ENCODE results near the gene SEMA3F.

Gene SEMA3F

GRCh38 chr3:50210176-50210509 lies 55.0 kb downstream of the SEMA3F start:
- TF ChIP-seq CEBPB (IDR thresholded peaks at IDR 0.05): no peak
- no peak for TF ChIP-seq TAF1 (IDR thresholded peaks at IDR 0.05; ENCODE audit: low read depth)
- no peak for TF ChIP-seq ZBTB7A (IDR thresholded peaks at IDR 0.05; ENCODE audit: low read depth)
- no peak for TF ChIP-seq CREB1 (IDR thresholded peaks at IDR 0.05; ENCODE audit: low read depth)
- no peak for TF ChIP-seq REST (IDR thresholded peaks at IDR 0.05; ENCODE audit: low read depth)
- no peak for TF ChIP-seq TEAD4 (IDR thresholded peaks at IDR 0.05)
- TF ChIP-seq FOXM1 (IDR thresholded peaks at IDR 0.05; ENCODE audit: borderline replicate concordance, low read depth): no peak
- no peak for TF ChIP-seq EP300 (IDR thresholded peaks at IDR 0.05; ENCODE audit: borderline replicate concordance)
- no peak for TF ChIP-seq TCF12 (IDR thresholded peaks at IDR 0.05; ENCODE audit: low read depth)
- TF ChIP-seq USF1 (IDR thresholded peaks at IDR 0.05): no peak
- no peak for TF ChIP-seq NFIC (IDR thresholded peaks at IDR 0.05)
- no peak for TF ChIP-seq YY1 (IDR thresholded peaks at IDR 0.05; ENCODE audit: low read depth)
- TF ChIP-seq MAX (IDR thresholded peaks at IDR 0.05): no peak
- no peak for TF ChIP-seq RAD21 (IDR thresholded peaks at IDR 0.05; ENCODE audit: low read depth)
- TF ChIP-seq EGR1 (IDR thresholded peaks at IDR 0.05): no peak

DNA sequence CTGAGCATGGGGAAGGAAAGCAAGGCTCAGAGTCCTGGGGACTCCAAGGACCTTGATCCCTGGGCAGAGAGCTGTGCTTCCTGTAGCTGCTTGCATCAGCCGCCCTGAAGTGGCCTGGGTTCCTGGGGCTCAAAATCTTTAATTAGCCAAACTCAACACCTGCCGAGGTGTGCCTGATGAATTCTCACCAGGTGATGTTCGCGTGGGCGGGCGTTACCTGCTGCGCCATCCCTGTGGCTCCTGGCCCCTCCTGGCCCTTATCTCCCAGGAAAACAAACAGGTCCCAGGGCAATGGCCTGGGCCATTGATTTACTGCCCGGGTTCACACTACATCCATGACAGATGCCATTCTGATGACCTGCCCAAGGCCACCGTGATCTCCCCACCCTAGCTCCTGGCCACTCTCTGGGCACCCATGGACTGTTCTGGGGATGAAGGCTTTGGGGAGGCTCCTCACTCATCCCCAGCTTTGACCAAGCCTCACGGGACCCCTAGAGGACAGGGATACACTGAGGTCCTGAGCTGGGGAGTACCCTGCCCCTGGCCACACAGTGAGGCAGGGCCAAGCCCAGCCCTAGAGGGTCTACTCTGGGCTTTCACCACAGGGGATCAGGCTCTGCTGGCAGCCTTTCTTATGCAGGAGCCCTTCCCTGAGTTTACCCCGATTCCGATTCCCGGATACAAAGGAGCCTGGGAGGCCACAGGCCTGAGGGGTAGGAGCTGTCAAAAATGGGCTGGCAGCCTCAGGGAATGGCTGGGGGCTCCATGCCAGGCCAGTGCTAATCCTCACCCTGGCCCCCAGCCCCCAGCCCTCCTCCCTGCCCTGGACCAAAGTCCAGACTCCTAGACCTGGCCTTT lies 55.6 kb downstream of the SEMA3F start:
- TF ChIP-seq CREB1 (IDR thresholded peaks at IDR 0.05; ENCODE audit: low read depth): no peak
- TF ChIP-seq REST (IDR thresholded peaks at IDR 0.05; ENCODE audit: low read depth): no peak
- TF ChIP-seq EP300 (IDR thresholded peaks at IDR 0.05; ENCODE audit: borderline replicate concordance): no peak
- TF ChIP-seq EGR1 (IDR thresholded peaks at IDR 0.05): peak; percentile 69; the same call in 1 of the 2 replicates

DNA sequence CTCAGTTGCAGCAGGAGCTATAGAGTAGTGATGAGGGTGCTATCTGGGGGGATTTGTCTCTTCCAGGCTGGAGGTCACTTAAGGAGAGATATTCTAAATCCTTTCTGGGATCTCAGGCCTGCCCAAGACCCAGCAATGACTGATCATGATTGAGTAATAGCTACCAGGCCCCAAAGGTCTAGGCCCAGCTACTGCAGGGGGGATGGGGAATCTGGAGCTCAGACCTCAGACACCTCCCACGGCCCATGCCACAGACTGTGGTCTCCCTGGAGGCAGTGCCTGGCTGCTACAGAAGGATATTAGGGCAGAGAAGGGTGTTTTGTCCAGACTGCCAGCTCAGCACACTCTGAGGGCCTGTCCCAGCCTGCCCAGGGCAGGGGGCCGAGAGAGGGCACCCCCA lies 56.8 kb downstream of the SEMA3F start:
- TF ChIP-seq EGR1 (IDR thresholded peaks at IDR 0.05) (no peak), TAF1 (IDR thresholded peaks at IDR 0.05; ENCODE audit: low read depth) (no peak), TCF12 (IDR thresholded peaks at IDR 0.05; ENCODE audit: low read depth) (no peak), TEAD4 (IDR thresholded peaks at IDR 0.05) (no peak), NFIC (IDR thresholded peaks at IDR 0.05) (no peak), EP300 (IDR thresholded peaks at IDR 0.05; ENCODE audit: borderline replicate concordance) (no peak), FOXM1 (IDR thresholded peaks at IDR 0.05; ENCODE audit: borderline replicate concordance, low read depth) (no peak), CEBPB (IDR thresholded peaks at IDR 0.05) (no peak), REST (IDR thresholded peaks at IDR 0.05; ENCODE audit: low read depth) (no peak), RAD21 (IDR thresholded peaks at IDR 0.05; ENCODE audit: low read depth) (no peak), USF1 (IDR thresholded peaks at IDR 0.05) (no peak), ZBTB7A (IDR thresholded peaks at IDR 0.05; ENCODE audit: low read depth) (no peak), YY1 (IDR thresholded peaks at IDR 0.05; ENCODE audit: low read depth) (no peak), MAX (IDR thresholded peaks at IDR 0.05) (no peak), CREB1 (IDR thresholded peaks at IDR 0.05; ENCODE audit: low read depth) (no peak)

DNA sequence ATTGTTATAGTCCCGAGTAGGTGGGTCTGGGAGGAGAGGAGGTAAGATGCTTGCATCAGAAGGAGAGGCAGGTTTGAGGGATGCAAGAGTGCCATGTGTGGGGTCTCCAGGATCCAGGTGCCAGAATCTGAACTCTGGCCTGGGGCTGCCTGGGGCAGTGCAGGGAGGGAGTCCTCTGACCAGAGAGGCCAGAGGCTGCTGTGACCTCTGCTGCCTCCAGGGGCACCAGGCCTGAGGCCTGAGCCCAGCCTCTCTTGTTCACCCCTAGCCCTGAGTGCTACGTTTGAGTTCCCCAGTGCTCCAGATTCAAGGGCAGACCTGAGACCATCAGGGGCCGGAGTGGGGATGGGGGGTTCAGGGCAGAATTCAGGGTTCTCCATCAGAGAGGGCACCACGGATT lies 57.4 kb downstream of the SEMA3F start:
- TF ChIP-seq NFIC (IDR thresholded peaks at IDR 0.05): no peak
- TF ChIP-seq EP300 (IDR thresholded peaks at IDR 0.05; ENCODE audit: borderline replicate concordance): no peak
- no peak for TF ChIP-seq EGR1 (IDR thresholded peaks at IDR 0.05)
- TF ChIP-seq TCF12 (IDR thresholded peaks at IDR 0.05; ENCODE audit: low read depth): no peak
- no peak for TF ChIP-seq RAD21 (IDR thresholded peaks at IDR 0.05; ENCODE audit: low read depth)
- TF ChIP-seq TEAD4 (IDR thresholded peaks at IDR 0.05): no peak
- TF ChIP-seq CEBPB (IDR thresholded peaks at IDR 0.05): no peak
- no peak for TF ChIP-seq ZBTB7A (IDR thresholded peaks at IDR 0.05; ENCODE audit: low read depth)
- TF ChIP-seq CREB1 (IDR thresholded peaks at IDR 0.05; ENCODE audit: low read depth): no peak
- no peak for TF ChIP-seq USF1 (IDR thresholded peaks at IDR 0.05)
